NB4 (cell line): ENCODE results near the gene ONECUT2.

Experiments
- CTCF ChIP-seq: IDR thresholded peaks from one replicate; pipeline ENCODE4 v1.5.1; 2012; ENCODE audit warnings: low read depth, low read length
- MAX ChIP-seq: IDR thresholded peaks from 2 replicates; pipeline ENCODE4 v1.6.1; 2011; ENCODE audit warnings: low read depth, low read length
- MYC ChIP-seq: IDR thresholded peaks from 2 replicates; pipeline ENCODE4 v1.6.1; 2011; ENCODE audit warnings: low read depth, low read length
- POLR2A ChIP-seq: IDR thresholded peaks from 2 replicates; pipeline ENCODE4 v1.6.1; 2011; ENCODE audit warnings: mild to moderate bottlenecking; ENCODE audit not compliant: insufficient read length; ENCODE audit errors: extremely low read depth

- TF ChIP-seq CTCF (no peak), POLR2A (no peak), MAX (no peak), MYC (no peak)
Measured at GRCh38 chr18:57441071-57441794, 6.1 kb downstream of the ONECUT2 start.
